GM19324 (cell line): ENCODE results near the gene TNFAIP3.

Experiments used
- ATAC-seq: cut with Tn5 transposase; IDR thresholded peaks from one replicate; pipeline ENCODE4 v1.9.1; 2021; ENCODE audit warnings: mild to moderate bottlenecking, moderate library complexity; ENCODE audit not compliant: unreplicated experiment, low FRiP score

The TNFAIP3 gene

DNA sequence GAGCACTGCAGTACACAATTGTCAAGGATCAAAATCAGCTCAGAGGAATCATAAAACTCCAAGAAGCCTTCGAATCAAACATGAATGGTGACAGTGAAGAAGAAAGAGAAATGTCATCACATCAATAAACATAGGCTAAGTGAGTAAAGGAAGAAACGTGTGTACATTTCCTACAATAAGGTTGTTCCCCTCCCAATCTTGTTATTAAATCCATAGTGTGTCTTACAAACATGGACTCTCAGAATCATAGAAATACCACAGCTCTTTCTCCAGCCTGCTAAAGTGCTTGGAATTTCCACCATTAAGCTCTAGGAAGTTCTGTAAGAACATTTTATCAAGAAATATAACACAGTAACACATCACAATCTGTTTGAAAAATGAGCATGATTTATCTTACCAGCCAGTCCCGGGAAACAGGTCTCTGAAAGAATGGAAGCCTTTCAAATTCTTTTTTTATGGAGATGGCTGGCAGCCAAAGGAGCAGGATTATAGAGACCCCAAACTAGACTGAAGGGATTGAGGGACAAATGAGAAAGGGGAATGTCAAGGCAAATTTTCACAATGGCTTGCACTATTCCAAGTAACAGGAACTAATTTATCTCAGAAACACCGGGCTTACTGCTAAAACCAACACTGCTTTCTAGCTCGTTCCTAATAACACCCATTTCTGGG lies 4.5 kb upstream of the TNFAIP3 start:
- no peak for ATAC-seq

DNA sequence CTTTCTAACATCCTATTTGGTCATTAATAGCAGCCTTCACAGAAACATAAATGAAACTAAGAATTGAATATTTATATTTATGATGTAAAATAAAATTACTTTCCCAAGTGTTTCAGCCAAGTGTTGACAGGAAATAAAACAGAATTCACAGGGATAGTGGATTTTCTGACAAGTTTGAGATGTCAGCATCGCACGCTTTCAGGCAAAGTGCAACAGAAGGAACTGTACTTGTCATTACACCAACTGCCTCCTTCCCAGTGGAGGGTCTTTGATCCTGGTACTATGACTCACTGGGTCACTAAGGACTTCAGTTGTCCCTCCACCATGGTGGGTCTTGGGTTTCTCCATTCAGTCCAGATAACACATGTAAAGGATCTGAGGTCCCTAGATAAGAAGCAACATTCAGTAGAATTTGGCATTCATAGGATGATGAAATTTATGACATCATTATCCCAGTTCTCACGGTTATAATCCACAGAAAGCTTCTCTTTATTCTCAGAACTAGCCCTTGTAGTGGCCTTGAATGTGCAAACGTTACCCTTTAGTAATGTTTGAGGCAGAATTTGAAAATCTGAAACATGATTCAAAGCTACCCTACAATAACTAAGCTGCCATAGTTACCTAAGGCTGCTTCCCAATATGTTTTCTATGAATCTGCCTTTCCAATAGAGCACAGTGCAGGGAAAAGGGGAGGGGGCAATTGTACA lies 3.8 kb upstream of the TNFAIP3 start:
- ATAC-seq: no peak

DNA sequence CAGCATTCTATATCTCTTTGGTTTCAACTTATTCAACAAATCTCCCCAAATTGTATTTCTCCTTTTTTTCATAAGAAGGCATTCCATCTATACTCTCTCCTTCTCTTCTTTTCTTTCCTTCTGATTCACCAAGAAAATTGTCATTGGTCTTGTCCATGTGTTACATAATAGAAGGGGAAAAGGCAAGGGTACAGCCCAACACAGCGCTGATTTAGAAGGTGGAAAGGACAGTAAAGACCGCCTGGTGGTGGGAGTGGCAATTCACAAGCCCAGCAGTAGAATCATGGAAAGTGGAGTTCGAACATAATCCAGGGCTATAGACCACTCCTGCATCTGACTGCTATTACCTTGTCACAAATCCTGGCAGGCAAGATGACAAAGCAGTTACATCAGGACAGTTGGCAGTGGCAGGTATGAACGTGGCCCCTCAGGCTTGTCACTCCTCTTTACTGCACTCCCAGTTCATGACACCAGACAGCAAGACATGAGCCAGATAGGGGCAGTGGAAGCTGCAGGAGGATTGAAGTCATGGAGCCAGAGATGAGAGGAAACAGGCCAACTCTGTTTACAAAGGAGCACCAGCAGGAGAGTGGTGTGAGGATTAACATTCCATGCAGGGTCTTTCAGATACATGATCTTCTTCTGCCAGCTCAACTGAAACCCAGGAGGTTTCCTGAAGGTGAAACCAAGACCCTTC lies 2.1 kb upstream of the TNFAIP3 start:
- no peak for ATAC-seq

DNA sequence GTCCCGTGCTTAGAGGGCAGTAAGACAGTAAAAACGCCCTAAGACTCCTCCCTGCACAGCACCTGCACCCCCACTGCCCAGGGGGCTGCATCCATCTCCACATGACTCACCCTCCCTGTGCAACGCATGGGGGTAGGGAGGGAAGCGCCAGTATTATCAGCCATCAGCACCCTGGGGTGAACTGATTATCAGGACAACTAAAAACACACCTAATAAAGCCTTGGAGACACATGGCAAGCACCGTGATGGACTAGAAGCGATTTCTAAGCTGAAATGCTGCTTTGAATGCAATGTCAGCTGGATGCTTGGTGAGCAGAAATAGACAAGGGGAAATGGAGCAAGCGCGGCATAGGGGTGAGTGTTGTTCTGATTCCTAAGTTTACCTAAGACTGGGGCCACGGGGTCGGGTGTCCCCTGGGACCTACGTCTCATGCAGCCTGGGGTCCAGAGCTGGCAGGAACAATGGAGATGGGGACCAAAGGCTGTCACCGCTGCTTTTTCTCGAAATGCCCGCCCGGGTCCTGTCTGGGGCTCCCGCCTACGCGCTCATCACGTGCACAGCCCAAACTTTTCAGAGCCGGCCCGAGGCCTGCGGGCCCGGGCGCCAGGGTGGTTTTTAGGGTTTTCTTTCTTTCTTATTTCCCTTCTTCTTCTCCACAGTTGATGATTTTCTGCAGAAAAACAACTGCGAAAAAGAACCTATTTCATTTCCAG lies 702 bp upstream of the TNFAIP3 start:
- peak; percentile 28 for ATAC-seq

DNA sequence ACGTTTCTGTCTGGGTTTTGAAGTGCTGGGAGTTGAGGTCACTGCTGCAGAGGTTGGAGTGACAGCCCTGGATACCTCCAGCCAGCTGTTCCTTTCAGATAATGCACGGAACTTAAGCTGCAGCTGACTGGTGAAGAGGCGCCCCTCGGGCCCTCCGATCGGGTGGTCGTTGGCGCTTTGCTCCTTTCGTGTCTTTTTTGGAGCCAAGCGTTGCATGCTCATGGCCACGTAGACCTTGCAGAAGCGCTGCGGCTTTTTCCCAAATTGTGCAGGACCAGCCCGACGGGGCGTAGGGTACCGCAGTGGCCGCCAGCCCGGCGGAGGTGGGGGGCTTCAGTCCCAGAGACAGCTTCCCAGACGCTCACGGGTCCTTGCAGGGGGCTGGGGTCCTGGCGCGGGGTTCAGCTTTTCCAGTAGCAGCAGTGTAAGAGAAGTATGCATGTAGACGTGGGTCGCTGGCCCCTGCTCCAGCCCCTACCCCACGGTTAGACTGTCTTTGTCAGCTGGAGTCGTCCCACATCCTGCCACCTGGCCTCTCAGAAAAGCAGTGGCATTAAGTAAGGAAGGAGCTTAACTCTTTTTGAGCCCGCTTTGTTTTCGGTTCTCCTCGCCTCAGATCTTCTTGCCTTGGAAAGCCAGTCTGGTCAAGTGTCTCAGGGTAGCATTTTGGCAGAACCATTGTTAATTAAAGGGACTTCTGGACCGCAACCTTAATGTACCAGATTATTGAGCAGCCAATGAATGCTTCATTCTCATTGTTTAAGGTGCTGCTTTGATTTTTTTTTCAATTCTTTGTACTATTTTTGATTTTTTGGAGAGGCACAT lies 838 bp downstream of the TNFAIP3 start:
- ATAC-seq: peak; percentile 10

DNA sequence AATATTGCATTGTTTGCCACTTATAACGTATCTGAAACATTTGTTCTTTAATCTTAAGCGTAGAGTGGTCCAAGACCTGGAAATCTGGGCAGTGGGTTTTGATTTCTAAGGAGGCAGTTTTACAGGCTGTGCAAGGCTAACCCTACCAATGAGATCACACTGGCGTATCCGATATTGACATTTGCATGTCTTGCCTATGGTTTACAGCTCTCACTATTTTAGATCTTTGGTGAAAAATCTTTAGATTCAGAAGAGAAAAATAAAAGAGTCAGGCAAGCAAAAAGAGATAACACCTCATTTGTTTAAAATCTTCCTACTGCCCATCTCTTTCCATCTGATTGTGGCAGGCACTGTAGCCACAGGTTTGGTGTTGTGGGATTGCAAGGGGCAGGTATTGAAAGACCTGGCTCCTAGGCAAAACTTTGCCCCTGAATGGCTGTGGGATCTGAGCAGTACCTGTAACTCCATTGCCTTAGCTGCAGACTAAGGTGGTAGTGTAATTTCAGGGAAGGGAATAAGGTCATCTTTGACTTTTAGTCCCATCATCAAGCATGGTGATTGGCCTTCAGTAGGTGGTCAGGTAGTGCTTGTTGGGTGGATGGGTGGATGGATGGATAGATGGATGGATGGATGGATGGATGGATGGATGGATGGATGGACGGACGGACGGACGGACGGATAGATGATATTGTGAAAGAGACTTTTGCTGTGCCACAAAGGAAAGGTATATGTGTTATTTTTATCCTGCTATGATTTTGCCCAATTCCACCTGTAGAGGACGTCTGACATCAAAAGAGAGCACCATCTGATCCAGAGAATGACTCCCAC lies 1.9 kb downstream of the TNFAIP3 start:
- ATAC-seq: no peak

DNA sequence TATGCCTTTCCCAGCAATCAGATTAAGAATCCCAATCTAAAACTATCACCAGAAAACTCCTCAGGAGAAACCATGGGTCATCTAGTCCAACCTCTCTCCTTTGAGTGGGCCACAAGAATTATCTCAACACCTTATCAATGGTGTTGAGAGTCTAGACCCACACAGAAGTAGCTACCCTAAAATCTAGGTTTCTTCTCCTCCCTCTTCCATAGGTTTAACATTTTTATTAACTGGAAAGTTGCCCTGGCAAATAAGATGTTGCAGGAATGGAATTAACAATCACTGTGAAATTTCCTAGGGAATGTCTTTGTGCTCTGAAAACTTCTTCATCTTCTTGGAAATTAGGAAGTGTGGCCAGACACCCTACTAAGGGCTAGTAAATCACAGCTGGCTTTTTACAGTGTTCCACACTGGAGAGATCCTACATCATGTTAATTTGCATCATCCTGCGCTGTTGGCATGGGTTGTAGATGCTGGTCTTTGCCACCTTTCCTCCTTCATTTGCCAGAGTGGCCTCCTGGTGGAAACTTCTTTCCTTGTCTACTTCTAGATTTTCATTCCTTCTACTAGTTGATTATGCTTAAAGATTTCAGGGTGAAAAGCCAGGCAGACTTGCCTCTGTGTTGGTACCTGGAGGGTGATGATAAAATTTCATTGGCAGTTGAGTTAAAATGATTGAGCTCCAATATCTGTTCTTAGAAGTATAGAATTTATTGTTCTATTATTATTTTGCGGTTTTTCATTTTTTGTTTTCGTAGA lies 2.7 kb downstream of the TNFAIP3 start:
- ATAC-seq: no peak

DNA sequence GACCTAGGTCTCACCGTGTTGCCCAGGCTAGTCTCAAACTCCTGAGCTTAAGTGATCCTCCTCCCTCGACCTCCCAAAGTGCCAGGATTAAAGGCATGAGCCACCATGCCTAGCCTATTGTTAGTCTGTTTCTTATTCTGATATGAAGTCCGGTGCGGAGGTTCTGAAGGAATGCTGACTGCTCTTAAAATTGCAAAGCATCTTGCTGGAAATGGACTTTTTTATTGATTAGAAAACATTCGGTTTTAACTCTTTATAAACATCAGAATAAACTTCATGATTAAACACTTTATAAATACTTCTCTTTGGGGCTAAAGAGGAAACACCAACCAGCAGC lies 3.2 kb downstream of the TNFAIP3 start:
- no peak for ATAC-seq

DNA sequence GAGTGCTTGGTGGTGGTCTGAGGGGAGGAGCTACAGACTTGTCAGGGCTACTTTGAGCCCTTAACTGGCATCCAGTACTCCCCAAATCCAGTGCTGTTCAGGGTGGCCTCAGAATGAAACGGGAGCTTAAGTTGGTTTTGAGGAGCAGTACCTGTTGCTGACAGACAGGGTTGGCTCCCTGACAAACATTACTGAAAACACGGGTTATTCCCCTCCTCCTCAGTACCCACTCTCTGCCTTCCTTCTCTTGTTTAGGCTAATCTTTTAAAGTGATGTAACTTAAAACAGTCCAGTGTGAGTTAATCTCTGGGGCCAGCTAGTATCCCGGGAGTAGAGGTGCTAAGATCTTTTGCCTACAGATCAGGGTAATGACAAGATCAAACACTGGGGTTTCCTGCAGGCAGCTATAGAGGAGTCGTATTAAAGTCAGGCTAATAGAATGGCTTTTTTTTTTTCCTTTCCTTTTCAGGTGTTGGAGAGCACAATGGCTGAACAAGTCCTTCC lies 3.7 kb downstream of the TNFAIP3 start:
- no peak for ATAC-seq

DNA sequence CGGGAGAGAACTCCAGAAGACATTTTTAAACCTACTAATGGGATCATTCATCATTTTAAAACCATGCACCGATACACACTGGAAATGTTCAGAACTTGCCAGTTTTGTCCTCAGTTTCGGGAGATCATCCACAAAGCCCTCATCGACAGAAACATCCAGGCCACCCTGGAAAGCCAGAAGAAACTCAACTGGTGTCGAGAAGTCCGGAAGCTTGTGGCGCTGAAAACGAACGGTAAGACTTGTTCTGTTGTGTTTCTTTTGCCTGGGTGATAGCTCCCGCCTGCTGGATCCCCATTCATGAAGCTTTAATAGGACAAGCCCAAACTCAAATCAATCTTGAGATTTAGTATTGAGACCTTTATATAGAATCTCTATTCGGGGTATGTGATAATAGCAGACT lies 4.2 kb downstream of the TNFAIP3 start:
- ATAC-seq: no peak

DNA sequence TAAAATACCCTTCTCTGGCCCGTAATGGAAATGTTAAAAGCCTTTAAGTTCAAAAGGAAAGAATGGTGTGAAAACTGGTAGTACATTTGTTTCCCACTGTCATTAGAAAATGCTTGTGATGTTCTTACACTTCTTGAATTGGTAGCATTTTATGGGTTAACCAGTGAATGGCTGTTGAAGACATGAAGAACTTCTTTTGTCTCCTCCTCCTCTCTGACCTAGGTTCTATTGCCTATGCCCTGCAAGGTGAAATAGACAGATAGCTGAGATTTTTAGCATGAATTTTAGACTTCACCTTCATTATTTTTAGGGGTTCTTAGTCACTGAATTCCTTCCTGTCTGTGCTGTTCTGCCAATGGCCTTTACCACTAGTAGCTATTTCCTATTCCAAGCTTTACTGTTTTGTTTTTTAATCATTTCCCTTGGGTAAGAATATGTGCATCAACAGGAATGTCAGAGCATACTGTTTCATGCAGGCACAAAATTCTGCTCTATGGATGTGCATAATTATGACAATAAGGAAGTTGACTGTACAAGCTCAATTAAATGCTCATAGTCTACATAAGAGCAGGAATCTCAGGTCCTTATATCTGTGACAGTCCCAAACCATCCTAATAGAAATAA lies 4.9 kb downstream of the TNFAIP3 start:
- no peak for ATAC-seq

DNA sequence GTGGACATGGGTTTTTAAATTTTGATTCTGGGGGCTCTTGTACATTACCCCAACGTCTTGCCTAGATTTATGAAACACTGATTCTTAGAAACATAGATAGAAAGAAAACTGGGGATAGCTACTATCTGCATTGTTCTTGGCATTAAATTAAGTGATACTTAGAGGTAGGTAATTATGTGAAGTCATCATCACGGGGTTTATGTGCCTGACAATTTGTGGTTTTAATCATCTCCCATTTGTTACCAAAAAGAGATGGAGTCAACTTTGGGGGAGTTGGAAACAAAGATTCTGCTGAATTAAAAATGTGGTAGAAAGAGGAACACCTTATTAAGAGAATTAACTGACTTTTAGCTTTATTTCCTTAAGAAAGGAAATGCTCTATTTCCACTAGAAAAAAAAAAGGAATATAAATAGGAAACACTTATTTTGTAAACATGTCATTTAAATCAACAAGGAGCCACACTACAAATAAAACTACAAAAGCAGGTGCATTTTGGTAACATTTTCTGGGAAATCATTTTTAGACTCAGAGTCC lies 5.6 kb downstream of the TNFAIP3 start:
- no peak for ATAC-seq

DNA sequence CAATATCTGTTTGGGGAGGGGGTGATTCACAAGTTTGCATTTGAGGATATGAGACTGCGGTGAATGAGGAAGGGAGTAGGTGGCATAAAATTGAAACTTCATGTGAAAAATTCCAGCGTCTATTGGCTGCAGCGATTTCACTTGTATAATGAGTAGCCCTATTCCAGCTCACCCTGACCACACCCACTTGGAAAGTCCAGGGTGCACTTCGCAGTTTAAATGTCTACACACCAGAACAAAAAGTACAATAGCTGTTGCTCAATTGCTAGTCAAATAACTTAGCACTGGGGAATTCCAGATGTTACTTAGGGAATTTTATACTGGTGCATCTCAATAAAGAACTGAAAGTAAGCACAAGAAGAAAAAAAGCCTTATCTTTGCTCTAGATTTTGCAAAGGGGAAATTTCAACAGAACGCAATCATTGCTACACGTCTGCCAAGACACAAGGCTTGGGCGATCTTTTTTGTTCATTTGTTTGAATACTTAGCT lies 6.3 kb downstream of the TNFAIP3 start:
- peak; percentile 24 for ATAC-seq

DNA sequence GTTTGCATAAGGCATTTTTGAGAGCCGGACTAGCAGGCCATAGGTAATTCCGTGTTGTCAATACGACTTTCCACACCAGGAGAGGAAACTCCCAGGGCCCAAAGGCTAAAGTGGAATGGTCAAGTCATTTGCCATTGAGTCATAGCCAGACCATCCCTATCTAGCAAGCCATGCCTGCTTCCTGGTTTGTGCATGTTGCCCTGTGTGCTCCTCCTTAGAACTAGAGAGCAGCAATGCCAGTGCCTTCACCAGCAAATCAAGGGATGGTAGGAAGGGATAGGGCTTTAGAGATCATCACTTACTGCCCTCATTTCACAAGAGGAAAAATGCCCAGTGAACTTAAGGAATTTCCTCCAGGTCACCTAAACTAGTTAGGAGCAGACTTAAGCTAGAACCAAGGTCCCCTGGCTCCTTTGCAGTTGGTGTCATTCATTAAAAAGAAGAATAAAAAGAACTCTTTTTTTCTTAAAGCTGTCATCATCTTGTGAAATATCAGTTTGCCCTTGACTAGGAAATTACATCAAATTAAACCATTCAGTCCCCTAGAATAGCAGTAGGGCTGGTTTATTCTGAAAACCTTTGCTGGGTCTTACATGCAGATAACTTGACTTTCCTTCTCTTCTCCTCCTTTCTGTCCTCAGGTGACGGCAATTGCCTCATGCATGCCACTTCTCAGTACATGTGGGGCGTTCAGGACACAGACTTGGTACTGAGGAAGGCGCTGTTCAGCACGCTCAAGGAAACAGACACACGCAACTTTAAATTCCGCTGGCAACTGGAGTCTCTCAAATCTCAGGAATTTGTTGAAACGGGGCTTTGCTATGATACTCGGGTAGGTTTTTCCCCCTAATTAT lies 7.4 kb downstream of the TNFAIP3 start:
- ATAC-seq: no peak

DNA sequence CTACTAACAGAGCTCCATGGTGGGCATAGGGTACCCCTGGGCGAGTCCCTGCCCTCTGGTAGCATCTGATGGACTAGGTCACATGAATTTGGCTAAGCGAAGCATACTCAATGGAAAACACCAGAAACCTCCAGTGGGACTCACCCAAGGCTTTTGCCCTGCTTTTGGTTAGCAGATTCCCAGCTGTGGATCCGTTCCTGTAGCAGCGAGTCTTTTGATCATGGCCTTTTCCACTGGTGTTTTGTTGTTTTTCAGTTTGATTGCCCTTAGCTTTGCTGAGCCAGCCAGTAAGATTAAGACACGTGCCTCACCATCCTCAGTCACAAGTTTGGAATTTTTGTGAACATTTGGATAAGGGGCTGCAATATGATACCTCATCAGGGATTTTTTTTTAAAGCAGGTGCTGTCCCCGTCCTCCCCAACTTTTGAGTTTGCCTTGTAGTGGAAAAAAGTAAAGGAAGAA lies 8.0 kb downstream of the TNFAIP3 start:
- ATAC-seq: no peak

DNA sequence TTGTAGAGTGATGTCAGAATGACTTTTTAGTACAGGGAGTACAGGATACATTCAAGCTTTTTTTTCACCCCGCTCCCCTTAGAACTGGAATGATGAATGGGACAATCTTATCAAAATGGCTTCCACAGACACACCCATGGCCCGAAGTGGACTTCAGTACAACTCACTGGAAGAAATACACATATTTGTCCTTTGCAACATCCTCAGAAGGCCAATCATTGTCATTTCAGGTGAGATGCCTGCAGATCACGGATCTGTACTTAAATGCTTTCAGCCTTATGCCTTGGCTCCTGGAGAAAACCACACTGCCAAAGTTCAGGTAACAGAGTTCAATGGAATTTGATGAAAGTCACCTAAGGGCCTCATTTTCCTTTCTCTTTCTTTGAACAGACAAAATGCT lies 8.5 kb downstream of the TNFAIP3 start:
- ATAC-seq: no peak

DNA sequence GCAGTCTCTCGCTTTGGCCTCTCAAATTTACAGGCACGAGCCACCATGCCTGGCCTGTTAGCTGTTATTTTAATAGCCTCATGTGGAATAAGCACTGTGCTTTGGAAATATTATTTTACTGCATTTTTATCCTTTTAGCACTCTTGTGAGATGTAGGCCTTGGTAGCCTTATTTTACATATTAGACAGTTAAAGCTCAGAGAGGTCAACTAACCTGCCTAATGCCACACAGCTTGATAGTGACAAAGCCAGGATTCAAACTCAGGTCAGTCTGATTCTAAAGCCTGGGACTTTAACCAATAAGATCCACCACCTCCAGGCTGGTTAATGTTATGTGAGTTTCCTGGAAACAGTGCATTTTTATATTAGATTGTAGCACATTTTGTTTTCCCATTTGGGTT lies 9.5 kb downstream of the TNFAIP3 start:
- ATAC-seq: no peak
